GM12865 (cell line): ENCODE data around the gene KCNQ5.

Experiments used
- DNase-seq: peaks from one replicate; pipeline ENCODE4 v3.0.0; 2010; ENCODE audit warnings: low read depth
- H3K4me3 ChIP-seq: 2 replicates; pipeline ENCODE4 v1.5.1; 2011; ENCODE audit warnings: mild to moderate bottlenecking, low read depth, low read length, control low read depth
- TF ChIP-seq, protein P1 (sequence below): IDR thresholded peaks from 2 replicates; pipeline ENCODE4 v1.5.1; 2011; ENCODE audit warnings: low read length, control low read depth, low read depth, inconsistent platforms; ENCODE audit not compliant: insufficient read depth; ENCODE audit errors: missing control alignments

KCNQ5 gene

DNA sequence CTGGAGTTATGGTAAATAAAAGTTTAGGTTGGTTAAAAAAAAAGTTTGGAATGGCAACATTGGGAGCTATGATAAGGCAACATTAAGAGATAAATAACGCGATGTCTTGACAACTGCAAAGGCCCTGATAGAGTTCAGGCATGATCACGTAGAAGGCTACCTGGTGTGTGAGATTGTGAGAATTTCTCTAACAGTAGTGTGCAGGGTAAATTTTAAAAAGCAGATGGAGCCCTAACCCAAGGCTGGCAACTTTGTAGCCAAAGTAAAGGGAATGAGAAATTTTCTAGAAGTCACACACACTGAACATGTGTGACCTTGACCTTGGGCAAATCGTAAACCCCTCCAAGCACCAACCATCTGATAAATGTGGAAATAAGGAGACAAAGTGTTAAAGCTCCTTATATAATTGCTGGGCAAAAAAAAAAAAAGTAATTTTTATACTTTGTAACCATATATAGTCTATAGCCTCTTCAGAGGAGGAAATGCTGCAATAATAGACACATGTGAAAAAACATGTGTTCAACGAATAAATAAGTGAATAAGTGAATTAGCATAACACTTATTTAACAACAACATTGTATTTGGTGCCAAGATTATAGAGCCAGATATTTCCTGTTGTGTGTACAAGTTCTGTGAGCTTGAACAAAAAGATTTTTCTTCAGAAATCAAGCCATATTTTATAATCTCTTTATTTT, 18.2 kb downstream of the KCNQ5 start:
- TF ChIP-seq, protein P1, sequence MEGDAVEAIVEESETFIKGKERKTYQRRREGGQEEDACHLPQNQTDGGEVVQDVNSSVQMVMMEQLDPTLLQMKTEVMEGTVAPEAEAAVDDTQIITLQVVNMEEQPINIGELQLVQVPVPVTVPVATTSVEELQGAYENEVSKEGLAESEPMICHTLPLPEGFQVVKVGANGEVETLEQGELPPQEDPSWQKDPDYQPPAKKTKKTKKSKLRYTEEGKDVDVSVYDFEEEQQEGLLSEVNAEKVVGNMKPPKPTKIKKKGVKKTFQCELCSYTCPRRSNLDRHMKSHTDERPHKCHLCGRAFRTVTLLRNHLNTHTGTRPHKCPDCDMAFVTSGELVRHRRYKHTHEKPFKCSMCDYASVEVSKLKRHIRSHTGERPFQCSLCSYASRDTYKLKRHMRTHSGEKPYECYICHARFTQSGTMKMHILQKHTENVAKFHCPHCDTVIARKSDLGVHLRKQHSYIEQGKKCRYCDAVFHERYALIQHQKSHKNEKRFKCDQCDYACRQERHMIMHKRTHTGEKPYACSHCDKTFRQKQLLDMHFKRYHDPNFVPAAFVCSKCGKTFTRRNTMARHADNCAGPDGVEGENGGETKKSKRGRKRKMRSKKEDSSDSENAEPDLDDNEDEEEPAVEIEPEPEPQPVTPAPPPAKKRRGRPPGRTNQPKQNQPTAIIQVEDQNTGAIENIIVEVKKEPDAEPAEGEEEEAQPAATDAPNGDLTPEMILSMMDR = no peak
- DNase-seq = no peak
- H3K4me3 ChIP-seq = no peak overlapping the region

DNA sequence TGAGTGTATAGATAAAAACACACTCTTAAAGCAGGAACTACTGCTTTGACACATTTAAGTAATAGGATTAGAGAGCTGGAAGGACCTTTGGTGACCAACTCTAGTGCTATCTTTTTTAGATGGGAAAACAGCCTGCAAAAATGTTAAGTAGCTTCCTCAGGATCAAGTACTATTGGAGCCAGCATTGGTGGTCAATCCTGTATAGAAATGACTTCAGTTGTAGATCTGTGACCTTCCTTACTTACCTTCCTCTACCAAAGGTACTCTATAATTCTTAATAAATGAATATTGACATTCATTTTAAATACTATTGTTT, 18.7 kb downstream of the KCNQ5 start:
- DNase-seq = no peak
- H3K4me3 ChIP-seq = no peak overlapping the region
- TF ChIP-seq, protein P1 = no peak

GRCh38 chr6:72642435-72642834, 20.6 kb downstream of the KCNQ5 start:
- no peak for DNase-seq

GRCh38 chr6:72643214-72643613, 21.4 kb downstream of the KCNQ5 start:
- no peak overlapping the region for H3K4me3 ChIP-seq
- TF ChIP-seq, protein P1 = no peak
- no peak for DNase-seq

More at GRCh38 chr6:72642435-72642834, 20.6 kb downstream of the KCNQ5 start:
- TF ChIP-seq, protein P1 = no peak
- no peak overlapping the region for H3K4me3 ChIP-seq

- DNase-seq = no peak
- TF ChIP-seq, protein P1 = no peak
- no peak overlapping the region for H3K4me3 ChIP-seq
These were observed 25.0 kb downstream of the KCNQ5 start for GRCh38 chr6:72646604-72647485.

- no peak for DNase-seq
- no peak overlapping the region for H3K4me3 ChIP-seq
- TF ChIP-seq, protein P1 = no peak
These were observed 25.6 kb downstream of the KCNQ5 start for GRCh38 chr6:72647489-72647888.
